Natural killer cell treated with Interleukin-12 subunit alpha and Interleukin-12 subunit beta and Interleukin-15 and Interleukin-18, amount 100 ng/mL, for 72 hours (primary cell): ENCODE data around the gene FOXF1. TPM values are rescaled to one million over a fixed set of nuclear protein-coding genes. Genes with fewer than 3 reads are reported as not detected.

Source experiments
- ATAC-seq, 2 donors: fragments of 150-1000 bp; cut with Tn5 transposase in 1 of 2; sonication (Bioruptor Pico), chemical (Tn5 transposase) in 1 of 2; 2 replicates each; pipeline ENCODE4 v1.10.0; 2021
- DNase-seq: peaks from one replicate; pipeline ENCODE4 v3.0.0; 2022; ENCODE audit warnings: low spot score
- H3K27ac Mint-ChIP-seq, 2 donors: 1 replicate in 1 of 2; 2 replicates in 1 of 2; pipeline ENCODE4 v1.8.0; 2022; ENCODE audit warnings: mixed read lengths in 2 of 2, mild to moderate bottlenecking in 1 of 2, moderate library complexity in 1 of 2
- H3K27me3 Mint-ChIP-seq, 2 donors: 1 replicate in 1 of 2; 2 replicates in 1 of 2; pipeline ENCODE4 v1.8.0; 2022; ENCODE audit warnings: mixed read lengths in 2 of 2
- H3K36me3 Mint-ChIP-seq: one replicate; pipeline ENCODE4 v1.8.0; 2022; ENCODE audit warnings: mixed read lengths
- H3K4me1 Mint-ChIP-seq, 2 donors: 1 replicate in 1 of 2; 2 replicates in 1 of 2; pipeline ENCODE4 v1.8.0; 2022; ENCODE audit warnings: low read depth in 2 of 2, mixed read lengths in 2 of 2, mild to moderate bottlenecking in 1 of 2
- H3K4me3 Mint-ChIP-seq: one replicate; pipeline ENCODE4 v1.8.0; 2022; ENCODE audit warnings: mixed read lengths
- H3K9me3 Mint-ChIP-seq: 2 replicates; pipeline ENCODE4 v1.8.0; 2022; ENCODE audit warnings: mixed read lengths
- total RNA-seq, 2 donors: library from RNA; stranded (reverse); gene quantifications; one replicate each; pipeline ENCODE4 v1.2.3, GENCODE V29; 2022

The FOXF1 gene
- total RNA-seq, 2 donors from 2014 or later, result not detected

DNA sequence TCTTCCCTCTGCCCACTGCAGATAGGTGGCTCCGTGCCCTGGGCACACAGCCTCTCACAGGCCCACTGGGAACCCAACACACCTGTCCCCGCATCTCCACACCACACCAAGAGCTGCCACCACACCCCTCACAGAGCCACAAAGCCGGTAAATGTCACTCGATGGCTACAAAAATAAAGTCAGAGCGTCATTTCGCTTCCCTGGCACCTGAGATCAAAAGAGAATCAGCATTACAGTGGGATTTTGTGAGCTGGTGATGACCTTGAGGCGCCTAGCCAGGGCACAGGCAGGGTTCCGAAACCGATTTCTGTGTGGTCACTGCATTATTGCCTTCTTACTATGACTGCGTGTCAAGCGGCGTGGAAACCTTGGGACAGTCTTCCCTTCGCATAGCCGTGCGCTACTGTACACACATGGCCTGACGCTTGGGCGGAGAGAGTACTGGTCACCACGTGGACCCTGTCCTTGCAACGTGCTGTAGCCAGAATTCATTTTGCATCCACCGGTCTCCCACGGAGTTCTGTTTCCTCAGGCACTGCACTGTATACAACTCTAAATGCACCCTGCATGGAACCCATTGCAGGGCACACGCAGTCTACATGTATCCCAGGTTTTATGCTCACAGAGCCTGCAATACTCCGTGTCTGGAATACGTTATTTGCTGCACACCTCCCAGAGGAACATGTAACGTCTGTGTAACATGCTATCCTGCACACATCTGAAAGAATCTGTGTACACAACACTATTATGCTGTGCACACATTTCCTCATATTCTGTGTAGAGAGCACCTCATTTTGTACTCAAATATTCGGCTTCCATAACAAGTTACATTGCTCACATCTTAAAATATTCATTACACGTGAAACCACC lies 5.8 kb upstream of the FOXF1 start:
- Mint-ChIP-seq H3K27ac (no peak overlapping the region), H3K4me3 (no peak overlapping the region), H3K9me3 (no peaks in the 10 kb centered on the region), H3K27me3 (peaks cover 68 to 83% of the 10 kb centered on the region in 2 donors), H3K36me3 (no peaks in the 10 kb centered on the region), H3K4me1 (peaks cover 20 to 21% of the 10 kb centered on the region in 2 donors)
- ATAC-seq (no peak), DNase-seq (no peak)

DNA sequence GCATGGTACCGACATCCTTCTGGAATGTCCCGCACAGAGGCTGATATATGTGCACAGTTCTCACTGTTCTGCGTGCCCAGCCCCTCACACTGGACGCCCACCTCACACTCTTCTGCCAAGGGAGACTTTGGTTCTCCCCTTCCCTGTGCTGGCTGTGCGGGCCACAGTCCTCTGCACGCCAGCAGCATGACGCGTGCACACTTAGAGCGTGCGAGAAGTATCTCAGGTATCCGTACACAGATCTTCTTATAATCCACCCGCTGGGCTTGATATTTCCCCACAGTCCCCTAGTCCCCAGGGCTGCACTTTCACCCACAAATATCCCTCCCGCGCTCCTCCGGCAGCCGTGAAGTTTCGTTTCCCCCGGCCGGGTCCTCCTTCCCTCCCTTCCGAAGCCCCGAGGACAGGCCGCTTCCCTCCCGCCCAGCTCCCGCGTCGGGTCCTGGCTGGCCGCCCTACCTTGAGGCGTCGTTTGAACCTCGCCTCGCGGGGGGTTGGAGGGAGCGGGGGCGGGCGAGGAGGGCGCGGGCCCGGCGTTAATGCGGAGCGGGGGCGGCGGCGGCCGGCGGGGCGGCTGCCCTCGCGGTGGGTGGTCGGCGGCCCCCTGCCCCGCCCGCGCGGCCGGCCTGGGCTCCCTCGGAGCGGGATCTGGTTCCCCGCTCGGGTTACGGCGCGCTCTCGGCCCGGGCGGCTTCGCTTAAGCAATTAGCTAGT lies 5.0 kb upstream of the FOXF1 start:
- no peak overlapping the region for H3K27ac Mint-ChIP-seq
- H3K27me3 Mint-ChIP-seq, result peaks cover 64 to 78% of the 10 kb centered on the region in 2 donors
- DNase-seq, result no peak
- H3K4me1 Mint-ChIP-seq, result peaks cover 20 to 21% of the 10 kb centered on the region in 2 donors
- no peak for ATAC-seq
- no peak overlapping the region for H3K4me3 Mint-ChIP-seq
- H3K9me3 Mint-ChIP-seq, result no peaks in the 10 kb centered on the region
- no peaks in the 10 kb centered on the region for H3K36me3 Mint-ChIP-seq

DNA sequence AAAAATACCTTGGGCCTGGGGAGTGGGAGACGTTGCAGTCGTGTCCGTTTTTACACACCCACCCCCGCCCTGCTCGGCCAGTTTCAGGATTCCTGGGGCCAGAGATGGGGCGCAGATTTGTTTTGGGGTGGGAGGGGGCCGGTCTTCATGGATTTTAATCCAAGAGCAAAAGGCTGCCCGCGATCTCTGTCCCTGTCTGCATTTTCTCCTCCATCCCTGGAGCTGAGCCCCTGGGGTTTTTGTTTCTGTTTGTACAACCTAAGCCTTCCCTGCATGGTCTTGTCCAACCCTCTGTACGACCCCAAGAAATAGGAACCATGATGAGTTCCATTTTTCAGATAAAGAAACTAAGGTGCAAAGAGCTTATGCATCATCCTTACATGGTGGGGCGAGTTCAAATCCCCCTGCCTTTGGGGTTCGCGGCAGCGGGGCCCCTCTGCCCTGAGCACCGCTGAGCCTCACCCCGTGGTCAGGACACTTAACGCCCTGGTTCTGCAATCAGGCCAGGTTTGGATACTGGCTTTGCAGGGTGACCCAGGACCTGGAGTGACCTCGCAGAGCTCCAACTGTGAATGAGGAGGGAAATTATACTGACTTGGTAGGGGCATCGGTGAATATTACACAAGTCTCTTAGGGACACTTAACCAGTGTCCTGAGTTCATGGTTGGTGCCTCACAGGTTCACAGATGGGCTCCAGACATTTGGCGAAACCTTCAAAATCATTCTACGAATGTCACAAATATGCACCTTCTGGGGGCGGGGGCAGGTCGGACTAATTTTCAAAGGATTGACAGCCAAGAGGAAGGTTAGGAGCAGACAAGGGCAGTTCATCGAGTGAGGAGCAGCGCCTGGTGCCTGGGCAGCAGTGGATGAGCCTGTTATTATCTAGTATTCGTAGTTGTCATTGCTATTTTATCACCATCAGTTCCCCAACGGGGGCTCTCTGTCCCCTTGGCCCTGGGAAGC lies 4.1 kb upstream of the FOXF1 start:
- DNase-seq (no peak), ATAC-seq (no peak)
- Mint-ChIP-seq H3K4me1 (peaks cover 20 to 24% of the 10 kb centered on the region in 2 donors), H3K27me3 (peaks cover 62 to 71% of the 10 kb centered on the region in 2 donors), H3K36me3 (no peaks in the 10 kb centered on the region), H3K4me3 (peak overlapping the region; percentile 15), H3K9me3 (no peaks in the 10 kb centered on the region), H3K27ac (no peak overlapping the region)

DNA sequence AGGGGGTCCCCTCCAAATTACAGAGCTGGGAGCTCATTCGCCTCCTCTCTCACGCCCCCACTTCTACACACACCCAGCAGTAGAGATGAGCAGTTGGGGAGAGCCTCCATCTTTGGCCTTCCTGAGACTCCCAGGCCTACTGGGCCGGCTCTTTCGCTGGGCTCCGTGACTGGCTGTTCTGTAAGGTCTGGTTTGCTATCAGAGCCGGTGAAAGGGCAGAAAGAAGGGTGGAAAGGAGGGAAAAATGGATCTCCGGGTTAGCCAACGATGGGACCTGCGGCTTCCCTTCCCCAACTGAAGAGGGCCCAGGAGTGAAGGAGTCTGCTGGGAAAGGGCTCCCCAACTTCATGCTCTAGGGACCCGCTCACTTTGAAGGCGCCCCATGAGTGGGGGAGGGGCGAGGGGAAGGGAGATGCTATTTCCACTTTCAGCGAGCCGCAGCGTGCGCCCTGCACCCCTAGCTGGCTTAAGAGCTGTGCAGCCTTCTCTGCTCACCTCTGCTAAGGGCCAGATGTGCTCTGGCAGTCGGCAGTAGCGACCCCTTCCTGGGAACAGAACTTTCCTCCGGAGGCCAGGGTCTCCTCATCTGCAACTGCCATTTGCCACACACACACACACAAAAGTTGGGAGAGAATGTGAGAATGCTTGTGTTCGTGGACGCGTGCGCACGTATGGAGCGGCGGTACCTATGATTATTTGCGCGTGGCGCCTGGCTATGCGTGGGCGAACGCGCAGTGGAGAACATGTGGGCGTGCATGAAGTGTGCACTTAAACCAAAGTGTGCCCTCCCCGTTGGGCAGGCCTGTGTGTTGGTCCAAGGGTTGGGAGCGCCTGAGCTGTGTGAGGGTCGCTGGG lies 2.9 kb upstream of the FOXF1 start:
- H3K4me1 Mint-ChIP-seq, result peaks cover 20 to 27% of the 10 kb centered on the region in 2 donors
- peak overlapping the region; percentile 35 to 68 for H3K27ac Mint-ChIP-seq
- no peaks in the 10 kb centered on the region for H3K36me3 Mint-ChIP-seq
- H3K4me3 Mint-ChIP-seq, result peak overlapping the region; percentile 63
- DNase-seq (no peak), ATAC-seq (no peak)
- H3K27me3 Mint-ChIP-seq, result peaks cover 59 to 68% of the 10 kb centered on the region in 2 donors
- no peaks in the 10 kb centered on the region for H3K9me3 Mint-ChIP-seq

DNA sequence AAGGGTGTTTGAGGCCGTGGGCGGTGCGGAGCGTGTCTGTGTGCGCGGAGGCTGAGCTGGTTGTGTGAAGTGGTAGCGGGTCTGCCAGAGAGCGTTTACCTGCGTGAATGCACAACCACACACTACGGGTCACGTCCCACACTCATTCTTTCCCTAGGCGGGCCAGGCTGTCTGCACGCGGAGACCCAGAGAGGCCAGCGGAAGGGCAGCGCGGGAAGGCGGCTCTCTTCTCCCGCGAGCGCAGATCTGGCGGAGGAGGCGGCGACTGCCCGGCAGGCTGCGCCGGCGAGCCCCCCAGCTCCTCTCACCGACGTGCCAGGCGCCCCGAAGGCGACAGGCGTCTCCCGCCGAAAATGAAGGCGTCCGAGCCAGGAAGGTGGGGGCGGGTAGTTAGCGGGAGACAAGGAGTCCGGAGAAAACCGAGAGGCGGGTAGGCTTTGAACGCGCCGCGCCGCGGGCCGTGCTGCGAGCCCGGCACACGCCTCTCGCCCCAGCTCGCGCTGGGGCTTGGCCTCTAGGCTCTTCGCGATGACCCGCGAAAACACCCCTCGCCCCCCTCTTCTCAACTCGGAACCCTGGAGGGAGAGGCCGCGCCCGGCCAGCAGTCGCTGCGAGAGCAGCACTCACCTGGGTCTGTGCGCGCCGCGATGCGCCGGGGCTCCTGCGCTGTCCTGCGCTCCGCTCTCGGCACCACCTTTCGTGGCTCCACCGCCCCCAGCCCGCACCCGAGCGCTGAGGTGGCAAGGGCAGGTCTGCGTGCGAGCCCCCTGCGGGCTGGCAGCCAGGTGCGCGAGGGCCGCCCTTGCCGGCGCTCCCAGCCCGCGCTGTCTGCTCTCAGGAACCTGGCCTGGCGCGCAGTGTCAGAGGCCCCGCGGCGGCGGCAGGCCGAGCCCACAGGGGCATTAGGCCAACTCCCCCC lies 2.0 kb upstream of the FOXF1 start:
- Mint-ChIP-seq H3K36me3 (no peaks in the 10 kb centered on the region), H3K4me3 (peak overlapping the region; percentile 86), H3K27me3 (peaks cover 58 to 59% of the 10 kb centered on the region in 2 donors), H3K9me3 (no peaks in the 10 kb centered on the region), H3K4me1 (peaks cover 20 to 27% of the 10 kb centered on the region in 2 donors), H3K27ac (peak overlapping the region; percentile 35 to 68)
- DNase-seq (no peak), ATAC-seq (no peak)

DNA sequence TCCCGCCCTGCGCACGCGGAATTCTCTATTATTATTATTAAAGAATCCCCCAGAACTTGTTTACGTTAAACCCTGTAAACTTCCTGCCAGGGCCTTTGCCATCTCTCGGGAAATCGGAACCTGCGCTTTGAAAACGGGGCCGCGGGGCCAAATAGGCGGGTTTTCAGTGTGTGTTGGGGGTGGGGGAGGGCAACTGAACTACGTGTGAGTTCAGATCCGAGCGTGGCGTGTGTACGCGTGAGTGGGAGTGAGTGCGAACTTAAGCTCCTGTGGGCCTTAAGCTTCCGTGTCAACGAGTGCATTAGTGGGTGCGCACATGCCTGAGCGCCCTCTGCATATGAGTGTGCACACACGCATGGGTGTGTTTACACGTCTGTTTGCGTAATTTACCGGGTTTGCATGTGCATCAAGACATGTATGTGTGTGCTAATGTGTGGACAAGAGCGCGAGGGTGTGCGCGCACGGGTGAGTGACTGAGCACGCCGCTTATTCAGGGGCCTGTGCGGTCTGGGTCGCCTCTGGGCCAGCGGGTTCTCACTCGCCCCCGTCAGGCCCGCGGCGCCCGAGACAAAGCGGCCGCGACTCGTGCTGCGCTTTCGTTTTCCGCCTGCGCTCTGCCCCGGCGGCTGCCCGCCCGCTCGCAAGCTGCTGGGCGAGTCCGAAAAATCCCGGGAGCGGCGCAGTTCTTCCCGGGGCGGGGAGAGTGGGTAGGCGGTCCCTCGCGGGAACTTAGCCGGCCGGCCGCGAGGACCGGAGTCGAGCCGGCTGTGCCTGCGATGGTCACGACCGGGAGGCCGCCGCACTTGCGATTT lies 1.2 kb upstream of the FOXF1 start:
- Mint-ChIP-seq H3K9me3 (no peaks in the 10 kb centered on the region), H3K36me3 (no peaks in the 10 kb centered on the region), H3K4me3 (peak overlapping the region; percentile 86), H3K4me1 (peaks cover 20 to 29% of the 10 kb centered on the region in 2 donors), H3K27me3 (peaks cover 55 to 59% of the 10 kb centered on the region in 2 donors), H3K27ac (no peak overlapping the region)
- DNase-seq (no peak), ATAC-seq (peak; percentile 48 to 67)

DNA sequence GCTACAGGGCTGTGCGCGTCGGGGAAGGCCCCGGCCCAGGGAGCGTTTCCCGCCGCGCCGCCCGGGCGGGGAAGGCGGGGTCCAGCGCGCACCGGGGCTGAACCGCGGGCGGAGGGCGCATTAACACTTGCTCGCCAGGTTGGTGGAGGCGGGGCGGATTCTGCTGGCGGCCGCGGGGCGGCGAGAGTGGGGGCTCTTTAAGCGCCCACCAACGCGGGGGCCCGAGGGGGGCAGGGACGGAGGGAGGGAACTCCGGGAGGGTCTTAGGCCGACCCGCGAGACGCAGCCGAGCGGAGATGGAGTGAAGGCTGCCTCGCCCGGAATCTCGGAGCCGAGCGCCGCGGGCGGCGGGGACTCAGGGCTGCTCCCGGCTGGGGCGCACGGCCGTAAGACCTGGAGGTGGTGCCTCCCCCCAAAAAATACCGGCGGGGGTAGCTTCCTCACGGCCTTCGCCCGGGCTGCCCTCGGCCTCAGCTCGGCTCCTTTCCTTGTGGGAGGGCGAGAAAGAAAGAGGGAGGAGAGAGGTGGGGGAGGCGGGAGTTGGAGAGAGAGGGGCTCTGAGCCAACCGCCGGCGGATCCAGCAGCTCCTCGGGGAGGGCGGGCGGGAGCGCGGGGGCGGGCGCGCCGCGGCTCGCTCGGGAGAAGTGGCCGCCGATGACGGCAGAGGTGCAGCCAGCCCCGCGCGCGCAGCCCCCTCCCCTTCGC lies 415 bp upstream of the FOXF1 start:
- Mint-ChIP-seq H3K36me3 (no peaks in the 10 kb centered on the region), H3K4me3 (peak overlapping the region; percentile 86), H3K9me3 (no peaks in the 10 kb centered on the region), H3K27me3 (peaks cover 52 to 59% of the 10 kb centered on the region in 2 donors), H3K27ac (no peak overlapping the region), H3K4me1 (peaks cover 20 to 29% of the 10 kb centered on the region in 2 donors)
- no peak for DNase-seq
- peak in 1 of 2 donors; percentile 48 for ATAC-seq

DNA sequence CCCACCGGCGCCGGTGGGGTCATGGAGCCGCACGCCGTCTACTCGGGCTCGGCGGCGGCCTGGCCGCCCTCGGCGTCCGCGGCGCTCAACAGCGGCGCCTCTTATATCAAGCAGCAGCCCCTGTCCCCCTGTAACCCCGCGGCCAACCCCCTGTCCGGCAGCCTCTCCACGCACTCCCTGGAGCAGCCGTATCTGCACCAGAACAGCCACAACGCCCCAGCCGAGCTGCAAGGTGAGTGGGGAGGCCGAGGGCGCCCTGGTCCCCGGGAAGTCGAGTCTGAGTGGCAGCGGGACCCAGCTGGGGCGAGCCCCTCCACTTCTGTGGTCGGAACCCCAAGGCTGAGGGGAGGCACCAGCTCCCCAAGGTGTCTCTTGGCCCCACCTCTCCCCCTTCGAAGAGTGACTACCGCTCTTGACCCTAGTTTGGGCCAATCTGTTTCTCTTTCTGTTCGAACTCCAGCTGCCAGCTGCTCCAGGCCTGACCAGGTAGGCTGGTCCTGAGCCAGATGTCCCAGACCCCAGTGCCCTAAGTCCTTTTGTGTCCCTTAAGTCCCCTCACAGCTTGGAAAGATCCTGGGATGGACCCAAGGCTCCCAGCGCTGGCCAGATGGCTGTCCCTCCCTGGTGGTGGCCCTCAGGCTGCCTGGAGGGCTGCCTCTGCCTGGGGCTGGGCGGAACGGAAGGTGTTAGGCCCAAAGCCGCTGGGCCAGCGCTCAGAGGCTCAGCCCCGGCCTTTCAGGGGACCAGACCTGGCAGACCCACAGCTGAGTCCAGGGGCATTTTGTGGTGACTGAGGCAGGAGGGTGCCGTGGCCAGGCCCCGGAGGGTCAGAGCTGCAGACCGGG lies 1.2 kb downstream of the FOXF1 start:
- DNase-seq (no peak), ATAC-seq (no peak)
- no peaks in the 10 kb centered on the region for H3K36me3 Mint-ChIP-seq
- H3K4me3 Mint-ChIP-seq, result no peak overlapping the region
- H3K4me1 Mint-ChIP-seq, result peaks cover 12 to 18% of the 10 kb centered on the region in 2 donors
- no peak overlapping the region for H3K27ac Mint-ChIP-seq
- H3K9me3 Mint-ChIP-seq, result no peaks in the 10 kb centered on the region
- H3K27me3 Mint-ChIP-seq, result peaks cover 42 to 54% of the 10 kb centered on the region in 2 donors

DNA sequence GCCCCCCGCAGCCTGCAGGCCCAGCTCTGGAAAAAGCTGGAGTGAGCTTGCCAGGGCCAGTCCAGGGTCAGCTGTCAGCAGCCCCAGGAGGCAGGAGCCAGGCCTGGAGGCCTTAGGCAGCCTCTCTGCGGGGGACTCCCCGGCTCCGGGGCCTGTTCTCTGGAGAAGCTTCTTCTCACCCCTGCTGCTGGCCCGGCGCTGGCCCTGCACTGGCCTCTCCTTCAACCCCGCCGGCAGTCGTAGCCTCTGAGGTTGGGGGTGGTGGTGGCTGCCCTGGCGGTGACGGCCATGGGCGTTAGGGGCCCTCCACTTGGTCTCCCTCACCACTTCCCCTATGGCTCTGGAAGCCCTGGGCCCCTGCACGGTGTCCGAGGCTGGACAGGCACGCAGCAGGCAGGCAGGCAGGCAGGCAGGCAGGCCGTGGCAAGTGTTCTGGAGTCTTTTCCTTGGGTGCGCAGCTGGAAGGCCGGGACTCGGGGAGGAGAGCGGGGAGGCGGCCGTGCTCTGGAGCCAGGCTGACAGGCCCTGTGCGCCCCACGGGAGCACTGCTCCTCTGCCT lies 2.1 kb downstream of the FOXF1 start:
- Mint-ChIP-seq H3K4me1 (peaks cover 12 to 18% of the 10 kb centered on the region in 2 donors), H3K27me3 (peaks cover 42 to 54% of the 10 kb centered on the region in 2 donors), H3K4me3 (no peak overlapping the region), H3K27ac (no peak overlapping the region), H3K9me3 (no peaks in the 10 kb centered on the region), H3K36me3 (no peaks in the 10 kb centered on the region)
- ATAC-seq (no peak), DNase-seq (no peak)

DNA sequence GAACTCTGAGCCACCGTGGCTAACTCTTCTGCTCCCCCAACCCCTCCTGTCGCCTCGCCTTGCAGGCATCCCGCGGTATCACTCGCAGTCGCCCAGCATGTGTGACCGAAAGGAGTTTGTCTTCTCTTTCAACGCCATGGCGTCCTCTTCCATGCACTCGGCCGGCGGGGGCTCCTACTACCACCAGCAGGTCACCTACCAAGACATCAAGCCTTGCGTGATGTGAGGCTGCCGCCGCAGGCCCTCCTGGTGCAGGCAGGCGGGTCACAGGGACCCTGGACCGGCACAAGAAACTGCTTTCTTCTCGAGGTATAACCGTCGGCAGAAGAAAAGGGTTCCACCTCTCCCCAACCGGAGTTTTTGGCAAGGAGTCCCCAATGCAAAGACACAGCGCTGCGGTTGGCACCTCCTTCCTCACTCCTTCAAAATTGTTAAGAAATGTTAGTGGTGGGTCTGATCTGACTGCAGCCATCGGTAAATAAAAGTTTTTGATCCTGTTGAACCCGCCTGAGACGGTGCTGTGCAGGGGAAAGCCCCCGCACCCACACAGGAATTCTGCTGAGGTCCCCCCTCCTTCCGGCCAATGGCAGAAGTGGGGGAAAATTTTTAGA lies 2.6 kb downstream of the FOXF1 start:
- ATAC-seq (no peak), DNase-seq (no peak)
- no peak overlapping the region for H3K27ac Mint-ChIP-seq
- H3K4me1 Mint-ChIP-seq, result peaks cover 6 to 13% of the 10 kb centered on the region in 2 donors
- H3K4me3 Mint-ChIP-seq, result no peak overlapping the region
- no peaks in the 10 kb centered on the region for H3K36me3 Mint-ChIP-seq
- H3K27me3 Mint-ChIP-seq, result peaks cover 39 to 51% of the 10 kb centered on the region in 2 donors
- H3K9me3 Mint-ChIP-seq, result no peaks in the 10 kb centered on the region
